ENCODE data around the gene SMAD4. TPM values are rescaled to one million over a fixed set of nuclear protein-coding genes. Genes with fewer than 3 reads are reported as not detected.

SMAD4 gene
- total RNA-seq, 1 experiment from 2014 or later = 105 TPM

GRCh38 chr18:51132256-51132935, 102.4 kb downstream of the SMAD4 start:
- TF ChIP-seq CREB1 (CRISPR knock-in tag; IDR thresholded peaks at IDR 0.05) (no peak), NR3C1 (CRISPR knock-in tag; conservative IDR thresholded peaks at IDR 0.05; ENCODE audit: low read depth) (no peak), ERG (CRISPR knock-in tag; IDR thresholded peaks at IDR 0.05) (no peak), TEAD1 (CRISPR knock-in tag; IDR thresholded peaks at IDR 0.05) (no peak), SMAD3 (CRISPR knock-in tag; IDR thresholded peaks at IDR 0.05; ENCODE audit: borderline replicate concordance) (no peak), ZNF263 (CRISPR knock-in tag; IDR thresholded peaks at IDR 0.05; ENCODE audit: low read depth) (no peak), NR1H2 (CRISPR knock-in tag; IDR thresholded peaks at IDR 0.05) (no peak), ZNF317 (CRISPR knock-in tag; IDR thresholded peaks at IDR 0.05; ENCODE audit: borderline replicate concordance, low read depth) (no peak), RELA (CRISPR knock-in tag; IDR thresholded peaks at IDR 0.05; ENCODE audit: borderline replicate concordance) (no peak), ATF3 (CRISPR knock-in tag; conservative IDR thresholded peaks at IDR 0.05) (no peak), OVOL2 (CRISPR knock-in tag; IDR thresholded peaks at IDR 0.05; ENCODE audit: borderline replicate concordance) (no peak), MXD4 (CRISPR knock-in tag; IDR thresholded peaks at IDR 0.05; ENCODE audit: borderline replicate concordance) (no peak), GRHL2 (CRISPR knock-in tag; IDR thresholded peaks at IDR 0.05; ENCODE audit: insufficient replicate concordance, severe bottlenecking) (no peak), ZNF396 (CRISPR knock-in tag; IDR thresholded peaks at IDR 0.05; ENCODE audit: borderline replicate concordance) (no peak), STAT6 (CRISPR knock-in tag; conservative IDR thresholded peaks at IDR 0.05; ENCODE audit: low read depth) (no peak), ATF1 (CRISPR knock-in tag; IDR thresholded peaks at IDR 0.05) (no peak)
- TF ChIP-seq, protein P1, sequence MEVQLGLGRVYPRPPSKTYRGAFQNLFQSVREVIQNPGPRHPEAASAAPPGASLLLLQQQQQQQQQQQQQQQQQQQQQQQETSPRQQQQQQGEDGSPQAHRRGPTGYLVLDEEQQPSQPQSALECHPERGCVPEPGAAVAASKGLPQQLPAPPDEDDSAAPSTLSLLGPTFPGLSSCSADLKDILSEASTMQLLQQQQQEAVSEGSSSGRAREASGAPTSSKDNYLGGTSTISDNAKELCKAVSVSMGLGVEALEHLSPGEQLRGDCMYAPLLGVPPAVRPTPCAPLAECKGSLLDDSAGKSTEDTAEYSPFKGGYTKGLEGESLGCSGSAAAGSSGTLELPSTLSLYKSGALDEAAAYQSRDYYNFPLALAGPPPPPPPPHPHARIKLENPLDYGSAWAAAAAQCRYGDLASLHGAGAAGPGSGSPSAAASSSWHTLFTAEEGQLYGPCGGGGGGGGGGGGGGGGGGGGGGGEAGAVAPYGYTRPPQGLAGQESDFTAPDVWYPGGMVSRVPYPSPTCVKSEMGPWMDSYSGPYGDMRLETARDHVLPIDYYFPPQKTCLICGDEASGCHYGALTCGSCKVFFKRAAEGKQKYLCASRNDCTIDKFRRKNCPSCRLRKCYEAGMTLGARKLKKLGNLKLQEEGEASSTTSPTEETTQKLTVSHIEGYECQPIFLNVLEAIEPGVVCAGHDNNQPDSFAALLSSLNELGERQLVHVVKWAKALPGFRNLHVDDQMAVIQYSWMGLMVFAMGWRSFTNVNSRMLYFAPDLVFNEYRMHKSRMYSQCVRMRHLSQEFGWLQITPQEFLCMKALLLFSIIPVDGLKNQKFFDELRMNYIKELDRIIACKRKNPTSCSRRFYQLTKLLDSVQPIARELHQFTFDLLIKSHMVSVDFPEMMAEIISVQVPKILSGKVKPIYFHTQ (CRISPR knock-in tag; IDR thresholded peaks at IDR 0.05) = no peak
- Mint-ChIP-seq H3K4me1 (peaks cover 4% of the 10 kb centered on the region), H3K27ac (no peak overlapping the region), H3K9me3 (no peaks in the 10 kb centered on the region), H3K36me3 (no peaks in the 10 kb centered on the region), H3K27me3 (ENCODE audit: low read depth) (no peaks in the 10 kb centered on the region), H3K4me3 (no peak overlapping the region)
- POLR2A ChIA-PET = no interaction called here
- DNase-seq (ENCODE audit: low spot score) (no peak), ATAC-seq (no peak)
- CTCF ChIA-PET = no interaction called here

DNA sequence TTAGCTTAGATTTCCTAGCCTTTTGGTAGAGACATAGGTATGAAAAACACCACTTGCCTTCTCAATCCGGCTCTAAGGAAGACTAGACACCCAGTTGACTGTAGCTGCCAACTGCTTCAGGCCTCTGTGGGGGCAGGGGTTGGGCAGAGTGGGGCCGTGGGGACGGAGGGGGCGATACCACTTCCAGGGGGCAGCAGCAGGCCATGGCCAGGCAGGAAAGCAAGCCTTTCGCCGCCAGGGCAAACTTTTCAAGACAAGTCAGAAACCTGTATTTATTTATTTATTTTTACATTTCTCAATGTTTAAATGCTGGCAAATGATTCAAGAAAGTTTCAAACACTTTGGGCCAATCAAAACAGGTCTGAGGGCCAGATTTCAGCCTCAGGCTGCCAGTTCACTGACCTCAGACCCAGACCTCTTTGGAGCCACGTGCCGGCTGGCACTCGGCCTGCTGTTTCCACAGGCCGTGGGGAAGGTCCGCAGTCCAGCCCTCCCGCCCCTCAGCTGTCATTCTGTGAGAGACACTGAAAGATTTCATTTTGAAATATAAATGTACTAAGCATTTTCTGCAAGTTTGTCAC, 103.7 kb downstream of the SMAD4 start:
- Mint-ChIP-seq H3K4me1 (peaks cover 4% of the 10 kb centered on the region), H3K9me3 (no peaks in the 10 kb centered on the region), H3K4me3 (no peak overlapping the region), H3K36me3 (no peaks in the 10 kb centered on the region), H3K27ac (no peak overlapping the region), H3K27me3 (ENCODE audit: low read depth) (no peaks in the 10 kb centered on the region)
- DNase-seq (ENCODE audit: low spot score) (no peak), ATAC-seq (no peak)
- POLR2A ChIA-PET = no interaction called here
- CTCF ChIA-PET = interaction anchor here (0.7 to 1.0 kb wide), 2 partner anchors 9 to 48 kb away, joined by 3 read pairs; no protein-coding TSS in a partner anchor
- TF ChIP-seq OVOL2 (CRISPR knock-in tag; IDR thresholded peaks at IDR 0.05; ENCODE audit: borderline replicate concordance) = no peak
- no peak for TF ChIP-seq ZNF396 (CRISPR knock-in tag; IDR thresholded peaks at IDR 0.05; ENCODE audit: borderline replicate concordance)
- TF ChIP-seq ZNF263 (CRISPR knock-in tag; IDR thresholded peaks at IDR 0.05; ENCODE audit: low read depth) = no peak
- TF ChIP-seq, protein P2, sequence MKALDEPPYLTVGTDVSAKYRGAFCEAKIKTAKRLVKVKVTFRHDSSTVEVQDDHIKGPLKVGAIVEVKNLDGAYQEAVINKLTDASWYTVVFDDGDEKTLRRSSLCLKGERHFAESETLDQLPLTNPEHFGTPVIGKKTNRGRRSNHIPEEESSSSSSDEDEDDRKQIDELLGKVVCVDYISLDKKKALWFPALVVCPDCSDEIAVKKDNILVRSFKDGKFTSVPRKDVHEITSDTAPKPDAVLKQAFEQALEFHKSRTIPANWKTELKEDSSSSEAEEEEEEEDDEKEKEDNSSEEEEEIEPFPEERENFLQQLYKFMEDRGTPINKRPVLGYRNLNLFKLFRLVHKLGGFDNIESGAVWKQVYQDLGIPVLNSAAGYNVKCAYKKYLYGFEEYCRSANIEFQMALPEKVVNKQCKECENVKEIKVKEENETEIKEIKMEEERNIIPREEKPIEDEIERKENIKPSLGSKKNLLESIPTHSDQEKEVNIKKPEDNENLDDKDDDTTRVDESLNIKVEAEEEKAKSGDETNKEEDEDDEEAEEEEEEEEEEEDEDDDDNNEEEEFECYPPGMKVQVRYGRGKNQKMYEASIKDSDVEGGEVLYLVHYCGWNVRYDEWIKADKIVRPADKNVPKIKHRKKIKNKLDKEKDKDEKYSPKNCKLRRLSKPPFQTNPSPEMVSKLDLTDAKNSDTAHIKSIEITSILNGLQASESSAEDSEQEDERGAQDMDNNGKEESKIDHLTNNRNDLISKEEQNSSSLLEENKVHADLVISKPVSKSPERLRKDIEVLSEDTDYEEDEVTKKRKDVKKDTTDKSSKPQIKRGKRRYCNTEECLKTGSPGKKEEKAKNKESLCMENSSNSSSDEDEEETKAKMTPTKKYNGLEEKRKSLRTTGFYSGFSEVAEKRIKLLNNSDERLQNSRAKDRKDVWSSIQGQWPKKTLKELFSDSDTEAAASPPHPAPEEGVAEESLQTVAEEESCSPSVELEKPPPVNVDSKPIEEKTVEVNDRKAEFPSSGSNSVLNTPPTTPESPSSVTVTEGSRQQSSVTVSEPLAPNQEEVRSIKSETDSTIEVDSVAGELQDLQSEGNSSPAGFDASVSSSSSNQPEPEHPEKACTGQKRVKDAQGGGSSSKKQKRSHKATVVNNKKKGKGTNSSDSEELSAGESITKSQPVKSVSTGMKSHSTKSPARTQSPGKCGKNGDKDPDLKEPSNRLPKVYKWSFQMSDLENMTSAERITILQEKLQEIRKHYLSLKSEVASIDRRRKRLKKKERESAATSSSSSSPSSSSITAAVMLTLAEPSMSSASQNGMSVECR (CRISPR knock-in tag; IDR thresholded peaks at IDR 0.05; ENCODE audit: borderline replicate concordance) = no peak
- no peak for TF ChIP-seq ZSCAN18 (CRISPR knock-in tag; IDR thresholded peaks at IDR 0.05)

All from WTC11 (cell line).